HCT116 (cell line): ENCODE data around the gene ADAM30.

ENCODE experiments used
- CEBPB ChIP-seq: IDR thresholded peaks from 2 replicates; pipeline ENCODE4 v1.6.1; 2012; ENCODE audit warnings: low read depth
- EGR1 ChIP-seq: IDR thresholded peaks from 2 replicates; pipeline ENCODE4 v1.6.1; 2012; ENCODE audit warnings: low read depth
- EZH2 ChIP-seq: fragments of 200-600 bp; sonication (generic); IDR thresholded peaks from 2 replicates; pipeline ENCODE4 v1.6.1; 2017; ENCODE audit warnings: antibody characterized with exemption, mixed run types
- EZH2phosphoT487 ChIP-seq: fragments of 200-600 bp; IDR thresholded peaks from 2 replicates; pipeline ENCODE4 v1.6.1; 2018; ENCODE audit warnings: antibody characterized with exemption, borderline replicate concordance
- JUND ChIP-seq: IDR thresholded peaks from 2 replicates; pipeline ENCODE4 v1.6.1; 2012
- POLR2A ChIP-seq: IDR thresholded peaks from 2 replicates; pipeline ENCODE4 v1.7.0; 2011; ENCODE audit warnings: borderline replicate concordance; ENCODE audit not compliant: insufficient read depth, insufficient read length; ENCODE audit errors: extremely low read depth
- POLR2AphosphoS5 ChIP-seq: IDR thresholded peaks from 2 replicates; pipeline ENCODE4 v1.6.1; 2011; ENCODE audit warnings: mild to moderate bottlenecking, low read depth, low read length, moderate library complexity
- SIN3A ChIP-seq: IDR thresholded peaks from 2 replicates; pipeline ENCODE4 v1.6.1; 2012; ENCODE audit warnings: low read depth
- ZNF274 ChIP-seq: fragments of 200-500 bp; sonication (Bioruptor generic); IDR thresholded peaks from 2 replicates; pipeline ENCODE4 v1.6.1; 2014; ENCODE audit warnings: mild to moderate bottlenecking, low read depth, low read length, inconsistent platforms
- TF ChIP-seq, protein P1 (sequence below), 3 experiments: fragments of 200-600 bp in 1 of 3; sonication (generic) in 1 of 3; IDR thresholded peaks in 2 of 3; conservative IDR thresholded peaks in 1 of 3; 2 replicates each; pipeline ENCODE4 v1.5.1; 2012 to 2017; ENCODE audit warnings: low read depth in 2 of 3, low read length in 2 of 3, antibody characterized with exemption in 1 of 3, borderline replicate concordance in 1 of 3, control low read depth in 1 of 3, mild to moderate bottlenecking in 1 of 3, mixed read lengths in 1 of 3, mixed run types in 1 of 3, moderate library complexity in 1 of 3; ENCODE audit not compliant: insufficient read depth in 1 of 3
- TF ChIP-seq, protein P2 (sequence below): IDR thresholded peaks from 2 replicates; pipeline ENCODE4 v1.6.1; 2012; ENCODE audit warnings: low read depth

DNA sequence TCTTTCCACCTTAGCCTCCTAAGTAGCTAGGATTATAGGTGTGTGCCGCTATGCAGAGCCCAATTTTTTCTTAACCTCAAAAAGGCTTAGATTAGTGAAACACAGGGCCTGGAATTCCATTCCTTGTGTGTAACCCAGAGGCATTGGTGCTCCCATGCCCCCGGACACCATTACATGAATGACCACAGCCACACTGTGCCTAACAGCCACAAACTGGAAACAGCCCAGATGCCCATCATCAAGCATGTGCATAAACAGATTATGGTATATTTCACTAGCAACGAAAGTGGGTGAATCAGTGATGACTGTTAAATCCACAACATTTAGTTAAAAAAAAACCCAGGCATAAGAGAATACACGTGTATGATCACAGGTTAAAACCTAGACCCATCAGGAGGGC is 24.4 kb downstream of the ADAM30 start:
- TF ChIP-seq, protein P1, sequence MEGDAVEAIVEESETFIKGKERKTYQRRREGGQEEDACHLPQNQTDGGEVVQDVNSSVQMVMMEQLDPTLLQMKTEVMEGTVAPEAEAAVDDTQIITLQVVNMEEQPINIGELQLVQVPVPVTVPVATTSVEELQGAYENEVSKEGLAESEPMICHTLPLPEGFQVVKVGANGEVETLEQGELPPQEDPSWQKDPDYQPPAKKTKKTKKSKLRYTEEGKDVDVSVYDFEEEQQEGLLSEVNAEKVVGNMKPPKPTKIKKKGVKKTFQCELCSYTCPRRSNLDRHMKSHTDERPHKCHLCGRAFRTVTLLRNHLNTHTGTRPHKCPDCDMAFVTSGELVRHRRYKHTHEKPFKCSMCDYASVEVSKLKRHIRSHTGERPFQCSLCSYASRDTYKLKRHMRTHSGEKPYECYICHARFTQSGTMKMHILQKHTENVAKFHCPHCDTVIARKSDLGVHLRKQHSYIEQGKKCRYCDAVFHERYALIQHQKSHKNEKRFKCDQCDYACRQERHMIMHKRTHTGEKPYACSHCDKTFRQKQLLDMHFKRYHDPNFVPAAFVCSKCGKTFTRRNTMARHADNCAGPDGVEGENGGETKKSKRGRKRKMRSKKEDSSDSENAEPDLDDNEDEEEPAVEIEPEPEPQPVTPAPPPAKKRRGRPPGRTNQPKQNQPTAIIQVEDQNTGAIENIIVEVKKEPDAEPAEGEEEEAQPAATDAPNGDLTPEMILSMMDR (IDR thresholded peaks at IDR 0.05 in 2 of 3, conservative IDR thresholded peaks at IDR 0.05 in 1 of 3; ENCODE audit: borderline replicate concordance in 1 of 3, insufficient read depth in 1 of 3, low read depth in 2 of 3, low read length in 2 of 3): no peak
- TF ChIP-seq CEBPB (no peak), ZNF274 (no peak), EGR1 (no peak), POLR2A (no peak), JUND (no peak), EZH2phosphoT487 (no peak), SIN3A (no peak), POLR2AphosphoS5 (no peak), EZH2 (no peak)
- TF ChIP-seq, protein P2, sequence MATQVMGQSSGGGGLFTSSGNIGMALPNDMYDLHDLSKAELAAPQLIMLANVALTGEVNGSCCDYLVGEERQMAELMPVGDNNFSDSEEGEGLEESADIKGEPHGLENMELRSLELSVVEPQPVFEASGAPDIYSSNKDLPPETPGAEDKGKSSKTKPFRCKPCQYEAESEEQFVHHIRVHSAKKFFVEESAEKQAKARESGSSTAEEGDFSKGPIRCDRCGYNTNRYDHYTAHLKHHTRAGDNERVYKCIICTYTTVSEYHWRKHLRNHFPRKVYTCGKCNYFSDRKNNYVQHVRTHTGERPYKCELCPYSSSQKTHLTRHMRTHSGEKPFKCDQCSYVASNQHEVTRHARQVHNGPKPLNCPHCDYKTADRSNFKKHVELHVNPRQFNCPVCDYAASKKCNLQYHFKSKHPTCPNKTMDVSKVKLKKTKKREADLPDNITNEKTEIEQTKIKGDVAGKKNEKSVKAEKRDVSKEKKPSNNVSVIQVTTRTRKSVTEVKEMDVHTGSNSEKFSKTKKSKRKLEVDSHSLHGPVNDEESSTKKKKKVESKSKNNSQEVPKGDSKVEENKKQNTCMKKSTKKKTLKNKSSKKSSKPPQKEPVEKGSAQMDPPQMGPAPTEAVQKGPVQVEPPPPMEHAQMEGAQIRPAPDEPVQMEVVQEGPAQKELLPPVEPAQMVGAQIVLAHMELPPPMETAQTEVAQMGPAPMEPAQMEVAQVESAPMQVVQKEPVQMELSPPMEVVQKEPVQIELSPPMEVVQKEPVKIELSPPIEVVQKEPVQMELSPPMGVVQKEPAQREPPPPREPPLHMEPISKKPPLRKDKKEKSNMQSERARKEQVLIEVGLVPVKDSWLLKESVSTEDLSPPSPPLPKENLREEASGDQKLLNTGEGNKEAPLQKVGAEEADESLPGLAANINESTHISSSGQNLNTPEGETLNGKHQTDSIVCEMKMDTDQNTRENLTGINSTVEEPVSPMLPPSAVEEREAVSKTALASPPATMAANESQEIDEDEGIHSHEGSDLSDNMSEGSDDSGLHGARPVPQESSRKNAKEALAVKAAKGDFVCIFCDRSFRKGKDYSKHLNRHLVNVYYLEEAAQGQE: no peak
